Chondrocyte (in vitro differentiated cells): ENCODE measurements around the gene KRTAP9-1. TPM values are rescaled to one million over a fixed set of nuclear protein-coding genes. Genes with fewer than 3 reads are reported as not detected.
"Not testable (repeated sequence)": the region's sequence is repeated elsewhere in the genome, so short reads cannot be mapped to it uniquely, and the experiment has no call there.

Source experiments
- DNase-seq: peaks from one replicate; pipeline ENCODE4 v3.0.0; 2021; ENCODE audit warnings: mixed read lengths, low spot score
- H3K27ac Mint-ChIP-seq: one replicate; pipeline ENCODE4 v1.8.0; 2021; ENCODE audit warnings: mild to moderate bottlenecking, moderate library complexity, mixed read lengths; ENCODE audit not compliant: unreplicated experiment
- H3K27me3 Mint-ChIP-seq: 2 replicates; pipeline ENCODE4 v1.8.0; 2021; ENCODE audit warnings: low read depth, mixed read lengths
- H3K36me3 Mint-ChIP-seq: 2 replicates; pipeline ENCODE4 v1.8.0; 2021; ENCODE audit warnings: low read depth, mixed read lengths
- H3K4me1 Mint-ChIP-seq: 2 replicates; pipeline ENCODE4 v1.8.0; 2021; ENCODE audit warnings: low read depth, mild to moderate bottlenecking, mixed read lengths
- H3K4me3 Mint-ChIP-seq: one replicate; pipeline ENCODE4 v1.8.0; 2021; ENCODE audit warnings: mild to moderate bottlenecking, moderate library complexity, mixed read lengths; ENCODE audit not compliant: unreplicated experiment
- H3K9me3 Mint-ChIP-seq: 2 replicates; pipeline ENCODE4 v1.8.0; 2021; ENCODE audit warnings: low read depth, mixed read lengths
- CTCF ChIP-seq: fragments of 200-600 bp; sonication (generic); IDR thresholded peaks from 2 replicates; pipeline ENCODE4 v1.5.0; 2021; ENCODE audit warnings: antibody characterized with exemption, mild to moderate bottlenecking, moderate library complexity
- total RNA-seq: library from RNA; stranded (reverse); gene quantifications from 3 replicates; pipeline ENCODE4 v1.2.1, GENCODE V29; 2021

Gene KRTAP9-1
- total RNA-seq, 1 donor from 2014 or later, result not detected

- Mint-ChIP-seq H3K9me3 (peaks cover 7% of the 10 kb centered on the region), H3K36me3 (peaks cover 5% of the 10 kb centered on the region), H3K4me1 (no peaks in the 10 kb centered on the region), H3K27ac (no peak overlapping the region), H3K27me3 (peaks cover 2% of the 10 kb centered on the region), H3K4me3 (no peak overlapping the region)
- no peak for TF ChIP-seq CTCF
- DNase-seq, result no peak
Measured at GRCh38 chr17:41147531-41148204, 42.0 kb upstream of the KRTAP9-1 start.

DNA sequence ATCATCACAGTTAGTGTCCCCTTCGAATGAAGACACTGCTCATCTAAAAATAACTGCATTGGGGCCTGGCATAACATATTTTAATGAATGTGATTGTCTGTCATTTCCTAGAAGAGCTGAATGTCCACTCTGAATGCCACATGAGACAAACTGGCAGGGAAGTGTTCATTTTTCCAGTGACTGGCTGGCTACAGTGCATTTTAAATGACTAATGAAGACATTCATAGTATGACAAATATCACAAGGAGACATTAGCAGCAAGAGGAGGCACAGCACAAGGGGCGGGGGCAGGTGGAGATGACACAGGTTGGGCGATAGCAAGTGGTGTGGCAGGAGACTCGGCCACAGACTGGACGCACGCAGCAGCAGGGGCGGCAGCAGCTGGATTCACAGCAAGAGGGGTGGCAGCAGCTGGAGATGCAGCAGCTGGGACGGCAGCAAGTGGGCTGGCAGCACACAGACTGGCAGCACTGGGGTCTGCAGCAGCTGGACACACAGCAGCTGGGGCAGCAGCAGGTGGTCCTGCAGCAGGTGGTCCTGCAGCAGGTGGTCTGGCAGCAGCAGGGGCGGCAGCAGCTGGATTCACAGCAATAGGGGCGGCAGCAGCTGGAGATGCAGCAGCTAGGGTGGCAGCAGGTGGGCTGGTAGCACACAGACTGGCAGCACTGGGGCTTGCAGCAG is 40.6 kb upstream of the KRTAP9-1 start:
- H3K36me3 Mint-ChIP-seq, H3K27ac Mint-ChIP-seq, H3K4me3 Mint-ChIP-seq, H3K4me1 Mint-ChIP-seq, H3K27me3 Mint-ChIP-seq, H3K9me3 Mint-ChIP-seq, DNase-seq: not testable (repeated sequence)

- H3K27ac Mint-ChIP-seq, result no peak within 1 kb of the TSS
- no peak within 1 kb of the TSS for H3K4me3 Mint-ChIP-seq
- peaks cover 5% of the 10 kb centered on the region for H3K27me3 Mint-ChIP-seq
- no peaks in the 10 kb centered on the region for H3K9me3 Mint-ChIP-seq
- no peak for DNase-seq
- no peaks in the 10 kb centered on the region for H3K36me3 Mint-ChIP-seq
- TF ChIP-seq CTCF, result no peak
- no peaks in the 10 kb centered on the region for H3K4me1 Mint-ChIP-seq
Measured at GRCh38 chr17:41149652-41149985, 40.1 kb upstream of the KRTAP9-1 start, which contains the start of gene KRTAP4-5. KRTAP4-5 (minus strand) TSS chr17:41149825; CDS start chr17:41149767, 58 bp downstream.

DNA sequence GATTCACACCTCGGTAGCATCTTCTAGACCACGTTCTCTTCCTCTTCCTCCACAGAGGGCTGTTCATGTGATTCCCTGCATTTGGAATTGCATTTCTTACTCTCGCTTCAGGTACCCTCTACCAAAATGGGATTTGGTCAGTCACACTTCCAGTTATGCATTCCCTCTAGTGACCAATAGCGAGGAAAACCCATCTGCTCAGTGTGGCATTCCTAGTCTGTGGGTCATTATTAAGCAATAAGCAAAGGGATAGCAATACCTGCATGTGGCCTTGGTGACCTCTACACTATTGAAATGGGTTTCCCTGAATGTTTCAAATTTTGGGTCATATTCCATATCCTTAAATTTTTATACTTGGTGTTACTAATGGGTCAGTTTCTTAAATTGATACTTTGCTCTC is 39.7 kb upstream of the KRTAP9-1 start:
- H3K4me3 Mint-ChIP-seq, result no peak overlapping the region
- no peaks in the 10 kb centered on the region for H3K4me1 Mint-ChIP-seq

GRCh38 chr17:41151525-41151924 is 38.2 kb upstream of the KRTAP9-1 start:
- Mint-ChIP-seq H3K9me3 (peaks cover 4% of the 10 kb centered on the region), H3K4me3 (no peak overlapping the region), H3K27me3 (peaks cover 5% of the 10 kb centered on the region)

More for the DNA sequence above, 39.7 kb upstream of the KRTAP9-1 start:
- no peaks in the 10 kb centered on the region for H3K36me3 Mint-ChIP-seq
- H3K27me3 Mint-ChIP-seq, result peaks cover 5% of the 10 kb centered on the region
- TF ChIP-seq CTCF, result no peak
- DNase-seq, result no peak
- peaks cover 2% of the 10 kb centered on the region for H3K9me3 Mint-ChIP-seq
- H3K27ac Mint-ChIP-seq, result no peak overlapping the region

More at GRCh38 chr17:41151525-41151924, 38.2 kb upstream of the KRTAP9-1 start:
- Mint-ChIP-seq H3K27ac (no peak overlapping the region), H3K36me3 (no peaks in the 10 kb centered on the region), H3K4me1 (no peaks in the 10 kb centered on the region)
- no peak for TF ChIP-seq CTCF
- DNase-seq, result no peak
